GM19238 (cell line): ENCODE data around the gene CES4A.
A peak's percentile ranks its signal among the peaks of the same experiment; 100 is the strongest.
"Not testable (repeated sequence)": the region's sequence is repeated elsewhere in the genome, so short reads cannot be mapped to it uniquely, and the experiment has no call there.

Experiments
- DNase-seq: peaks from one replicate; pipeline ENCODE4 v3.0.0; 2011; ENCODE audit warnings: low spot score; ENCODE audit not compliant: insufficient read length

CES4A gene

GRCh38 chr16:66988197-66988788, at the start of gene CES4A:
Gene CES4A (plus strand): TSS chr16:66988589. CDS start chr16:66988773, 184 bp downstream.
- no peak for DNase-seq

GRCh38 chr16:66939366-66939765, 49.0 kb upstream of the CES4A start:
- no peak for DNase-seq

- DNase-seq, result no peak
Observed at GRCh38 chr16:66940236-66940635, 48.2 kb upstream of the CES4A start.

GRCh38 chr16:66942981-66943380, 45.4 kb upstream of the CES4A start:
- DNase-seq, result no peak

GRCh38 chr16:66943426-66944053, 44.8 kb upstream of the CES4A start:
- no peak for DNase-seq

GRCh38 chr16:66944054-66944441, 44.3 kb upstream of the CES4A start:
- DNase-seq, result no peak

GRCh38 chr16:66944971-66945370, 43.4 kb upstream of the CES4A start:
- not testable (repeated sequence) for DNase-seq

GRCh38 chr16:66945939-66946338, 42.5 kb upstream of the CES4A start:
- DNase-seq, result no peak

GRCh38 chr16:66946541-66946940, 41.8 kb upstream of the CES4A start:
- no peak for DNase-seq

GRCh38 chr16:66946974-66947301, 41.5 kb upstream of the CES4A start:
- DNase-seq, result no peak

GRCh38 chr16:66947302-66948065, 40.9 kb upstream of the CES4A start:
- peak; percentile 73 for DNase-seq

GRCh38 chr16:66948134-66948836, 40.1 kb upstream of the CES4A start:
- no peak for DNase-seq

GRCh38 chr16:66948837-66949225, 39.6 kb upstream of the CES4A start:
- DNase-seq, result no peak

GRCh38 chr16:66949472-66949871, 38.9 kb upstream of the CES4A start:
- DNase-seq, result no peak

GRCh38 chr16:66950437-66950836, 38.0 kb upstream of the CES4A start:
- DNase-seq, result no peak

GRCh38 chr16:66950971-66951790, 37.2 kb upstream of the CES4A start:
- DNase-seq, result no peak

- DNase-seq, result no peak
Observed at GRCh38 chr16:66952430-66953110, 35.8 kb upstream of the CES4A start.

- no peak for DNase-seq
Observed at GRCh38 chr16:66953462-66954096, 34.8 kb upstream of the CES4A start.

- DNase-seq, result peak; percentile 57
Observed at GRCh38 chr16:66954097-66954659, 34.2 kb upstream of the CES4A start.
